CD4-positive, alpha-beta T cell treated with Interleukin-12 subunit alpha and Interleukin-12 subunit beta, for 1 hour (primary cell): ENCODE data around the gene HOXB6.

Experiments used
- DNase-seq: peaks from one replicate; pipeline ENCODE4 v3.0.0-alpha.2; 2020

The HOXB6 gene

GRCh38 chr17:48609033-48609432 lies 4.2 kb upstream of the HOXB6 start:
- no peak for DNase-seq

GRCh38 chr17:48608494-48608834 lies 3.7 kb upstream of the HOXB6 start:
- DNase-seq = no peak

- DNase-seq = no peak
These were observed 2.3 kb upstream of the HOXB6 start for GRCh38 chr17:48606892-48607614.

- no peak for DNase-seq
These were observed 1.5 kb upstream of the HOXB6 start for GRCh38 chr17:48605991-48606891.

- DNase-seq = no peak
These were observed 678 bp upstream of the HOXB6 start for GRCh38 chr17:48605409-48605919.

- no peak for DNase-seq
These were observed 622 bp downstream of the HOXB6 start for GRCh38 chr17:48603959-48604769.

- no peak for DNase-seq
These were observed 3.0 kb downstream of the HOXB6 start for GRCh38 chr17:48601539-48602425.

GRCh38 chr17:48601207-48601538 lies 3.6 kb downstream of the HOXB6 start:
- no peak for DNase-seq

- no peak for DNase-seq
These were observed 4.3 kb downstream of the HOXB6 start for GRCh38 chr17:48600244-48601098.

GRCh38 chr17:48599354-48599753 lies 5.4 kb downstream of the HOXB6 start:
- DNase-seq = no peak

GRCh38 chr17:48598736-48599135 lies 6.0 kb downstream of the HOXB6 start:
- no peak for DNase-seq

- peak; percentile 45 for DNase-seq
These were observed 6.8 kb downstream of the HOXB6 start for GRCh38 chr17:48597778-48598631.

- no peak for DNase-seq
These were observed 7.3 kb downstream of the HOXB6 start for GRCh38 chr17:48597528-48597777.

GRCh38 chr17:48596735-48597527 lies 7.9 kb downstream of the HOXB6 start:
- DNase-seq = no peak

GRCh38 chr17:48596000-48596734 lies 8.6 kb downstream of the HOXB6 start:
- DNase-seq = no peak

GRCh38 chr17:48595278-48595999 lies 9.3 kb downstream of the HOXB6 start:
- no peak for DNase-seq

- DNase-seq = no peak
These were observed 10.1 kb downstream of the HOXB6 start for GRCh38 chr17:48594538-48595277.
